GM19193 (cell line): ENCODE data around the gene HAUS3.

ENCODE experiments used
- POLR2A ChIP-seq: IDR thresholded peaks from 4 replicates; pipeline ENCODE4 v1.6.1; 2011; ENCODE audit not compliant: insufficient read depth, insufficient read length; ENCODE audit errors: extremely low read depth

The HAUS3 gene

GRCh38 chr4:2241410-2242353, at the start of gene HAUS3, which contains the start of gene POLN:
Gene HAUS3 (minus strand): TSS chr4:2242121. CDS start chr4:2240946, 1,175 bp downstream.
Gene POLN (minus strand): TSS chr4:2242121. CDS start chr4:2229231, 12,890 bp downstream.
- peak; percentile 78 for TF ChIP-seq POLR2A

GRCh38 chr4:2290974-2291704, 49.2 kb upstream of the HAUS3 start:
- TF ChIP-seq POLR2A: no peak

- TF ChIP-seq POLR2A: no peak
Observed at GRCh38 chr4:2290488-2290887, 48.6 kb upstream of the HAUS3 start.

- TF ChIP-seq POLR2A: no peak
Observed at GRCh38 chr4:2289955-2290333, 48.0 kb upstream of the HAUS3 start.

GRCh38 chr4:2289311-2289954, 47.5 kb upstream of the HAUS3 start:
- TF ChIP-seq POLR2A: no peak

- TF ChIP-seq POLR2A: no peak
Observed at GRCh38 chr4:2288051-2288541, 46.2 kb upstream of the HAUS3 start.

- no peak for TF ChIP-seq POLR2A
Observed at GRCh38 chr4:2287594-2287915, 45.6 kb upstream of the HAUS3 start.

GRCh38 chr4:2286904-2287593, 45.1 kb upstream of the HAUS3 start:
- no peak for TF ChIP-seq POLR2A

- TF ChIP-seq POLR2A: no peak
Observed at GRCh38 chr4:2285613-2286381, 43.9 kb upstream of the HAUS3 start.

- no peak for TF ChIP-seq POLR2A
Observed at GRCh38 chr4:2284934-2285612, 43.2 kb upstream of the HAUS3 start.

- no peak for TF ChIP-seq POLR2A
Observed at GRCh38 chr4:2284161-2284933, 42.4 kb upstream of the HAUS3 start.

- TF ChIP-seq POLR2A: no peak
Observed at GRCh38 chr4:2283199-2283711, 41.3 kb upstream of the HAUS3 start.
